NCI-H226 (cell line): ENCODE measurements around the gene CDH2.
A peak's percentile ranks its signal among the peaks of the same experiment; 100 is the strongest.

ENCODE experiments used
- DNase-seq: peaks from one replicate; pipeline ENCODE4 v3.0.0-alpha.2; 2015

The CDH2 gene

DNA sequence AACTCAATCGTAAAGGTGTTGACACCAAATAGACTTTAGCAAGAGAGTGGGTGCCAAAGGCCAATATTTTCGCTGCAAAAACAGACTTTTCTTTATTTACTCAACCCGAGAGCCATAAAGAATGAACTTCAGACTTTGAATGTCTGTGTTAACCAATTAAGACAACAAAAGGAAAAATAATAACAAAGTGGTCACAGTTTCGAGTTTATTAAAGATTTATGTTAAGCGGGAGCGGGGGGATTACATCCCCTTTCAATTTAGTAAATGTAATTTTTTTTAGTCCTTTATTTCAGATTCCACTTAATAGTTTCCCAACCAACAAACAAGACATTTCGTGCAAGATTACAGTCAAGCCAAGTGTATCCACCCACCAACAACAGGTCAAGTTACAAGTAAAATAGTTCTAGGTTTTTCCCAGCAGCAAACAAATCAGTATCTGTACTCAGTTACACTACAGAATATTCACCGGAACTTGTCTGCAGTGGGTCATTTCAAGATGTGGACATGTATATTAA lies 9.0 kb downstream of the CDH2 start:
- DNase-seq: no peak

DNA sequence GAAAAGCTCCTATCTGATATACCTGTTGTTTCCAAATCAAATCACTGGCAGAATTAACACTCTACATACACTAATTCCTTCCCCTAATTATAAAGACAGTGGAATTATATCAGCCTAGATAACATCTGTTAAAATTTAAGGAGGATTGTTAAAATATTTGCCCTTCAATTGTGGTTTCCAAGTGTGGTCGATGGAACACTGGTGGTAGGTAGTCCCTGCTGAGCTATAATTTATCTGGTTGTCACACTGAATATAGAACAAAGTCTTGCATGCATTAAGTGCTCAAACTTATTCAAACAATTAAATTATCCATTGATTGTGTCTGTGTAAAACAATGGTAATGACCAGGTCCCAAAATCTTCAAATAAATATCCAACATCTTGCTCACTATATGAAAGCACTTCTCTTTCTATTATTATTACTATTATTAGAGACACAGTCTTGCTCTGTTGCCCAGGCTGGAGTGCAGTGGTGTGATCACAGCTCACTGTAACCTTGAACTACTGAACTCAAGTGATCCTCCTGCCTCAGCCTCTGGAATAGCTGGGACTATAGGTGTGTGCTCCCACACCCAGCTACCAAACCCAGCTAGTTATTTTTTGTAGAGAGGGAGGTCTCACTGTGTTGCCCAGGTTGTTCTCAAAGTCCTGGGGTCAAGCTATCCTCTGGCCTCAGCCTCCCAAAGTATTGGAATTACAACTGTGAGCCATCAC lies 12.0 kb downstream of the CDH2 start:
- no peak for DNase-seq

DNA sequence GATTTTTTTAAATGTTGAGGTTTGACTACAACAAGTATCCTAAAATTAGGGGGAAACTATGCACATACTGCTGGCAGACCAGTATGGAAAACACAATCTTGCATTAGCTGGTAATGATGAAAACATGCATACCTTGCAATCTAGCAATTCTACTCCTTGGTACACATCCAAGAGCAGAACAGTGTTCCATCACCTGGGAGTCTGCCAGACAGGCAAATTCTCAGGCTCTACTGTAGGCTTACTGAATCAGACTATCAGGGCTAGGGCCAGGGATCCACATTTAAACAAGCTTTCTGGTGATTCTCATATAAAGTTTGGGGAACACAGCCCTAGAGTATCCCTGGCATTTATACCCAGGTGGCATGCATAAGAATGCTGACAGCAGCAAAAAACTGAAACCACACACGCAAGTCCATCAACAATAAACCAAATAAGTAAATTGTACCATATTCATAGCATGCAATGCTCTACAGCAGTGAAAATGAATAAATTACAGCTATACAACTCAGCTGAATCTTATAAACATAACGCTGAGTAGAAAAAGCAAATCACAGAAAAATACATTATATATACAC lies 13.6 kb downstream of the CDH2 start:
- DNase-seq: peak; percentile 96

DNA sequence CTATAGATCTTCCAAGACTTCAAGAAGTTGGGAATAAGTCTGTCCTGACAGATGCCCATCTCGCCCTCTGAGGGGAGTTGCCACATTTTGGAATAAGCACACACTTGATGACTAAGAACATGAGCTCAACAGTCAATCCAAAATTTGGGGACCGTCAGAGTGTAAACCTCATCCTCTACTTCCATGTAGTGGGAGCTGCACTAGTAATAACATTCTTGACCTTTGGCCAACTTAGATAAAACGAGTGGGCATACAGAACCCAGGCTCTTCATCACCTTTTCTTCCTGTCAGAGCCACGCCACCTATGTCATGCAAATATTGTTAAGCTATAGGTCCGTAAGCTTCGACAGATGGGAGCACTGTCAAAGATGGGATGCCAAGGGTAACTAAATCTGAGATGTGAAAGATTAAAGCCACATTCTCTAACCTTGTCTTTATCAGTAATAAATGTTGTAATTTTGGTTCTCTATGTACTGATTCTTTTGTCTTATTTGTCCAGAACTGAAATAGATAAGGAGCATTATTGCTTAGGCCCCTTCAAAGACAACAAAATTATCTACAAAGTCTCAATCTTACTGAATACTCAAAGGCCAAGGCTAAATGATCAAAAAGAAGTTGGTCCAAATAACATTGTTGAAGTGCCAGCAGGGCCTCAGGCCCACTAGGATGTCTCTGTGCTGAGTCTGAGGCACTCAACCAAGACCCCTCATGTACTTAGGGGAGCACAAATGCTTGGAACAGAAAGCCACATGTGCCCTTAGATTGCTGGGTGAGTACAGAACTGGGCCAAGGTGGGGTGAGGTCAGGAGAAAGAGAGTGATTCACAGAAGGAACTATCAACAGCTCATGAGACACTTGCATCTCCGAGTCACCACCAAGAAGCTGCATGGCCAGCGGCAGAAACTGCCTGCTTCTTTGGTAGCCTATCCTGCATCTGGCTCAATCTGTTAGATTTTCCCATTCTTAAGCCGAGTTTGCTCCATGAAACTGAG lies 15.0 kb downstream of the CDH2 start:
- peak; percentile 96 for DNase-seq

DNA sequence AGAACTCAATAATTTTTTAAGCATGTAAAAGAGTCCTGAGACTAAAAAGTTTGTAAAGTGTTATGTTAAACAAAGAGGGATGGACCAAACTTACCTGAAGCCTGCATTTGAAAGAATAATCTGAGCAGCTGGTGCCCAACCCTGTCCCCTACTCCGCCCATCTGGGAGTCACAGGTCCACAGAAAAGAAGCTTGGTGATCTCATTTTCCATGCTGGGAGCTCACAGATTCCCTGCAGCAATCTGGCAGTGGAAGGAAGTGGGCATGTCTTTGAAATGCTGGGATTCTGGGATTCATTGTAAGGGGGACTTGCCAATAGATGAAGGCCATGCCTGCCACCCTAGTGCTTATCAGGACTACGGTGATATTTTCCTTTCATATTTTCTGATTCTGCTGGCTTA lies 17.9 kb downstream of the CDH2 start:
- DNase-seq: peak; percentile 75

DNA sequence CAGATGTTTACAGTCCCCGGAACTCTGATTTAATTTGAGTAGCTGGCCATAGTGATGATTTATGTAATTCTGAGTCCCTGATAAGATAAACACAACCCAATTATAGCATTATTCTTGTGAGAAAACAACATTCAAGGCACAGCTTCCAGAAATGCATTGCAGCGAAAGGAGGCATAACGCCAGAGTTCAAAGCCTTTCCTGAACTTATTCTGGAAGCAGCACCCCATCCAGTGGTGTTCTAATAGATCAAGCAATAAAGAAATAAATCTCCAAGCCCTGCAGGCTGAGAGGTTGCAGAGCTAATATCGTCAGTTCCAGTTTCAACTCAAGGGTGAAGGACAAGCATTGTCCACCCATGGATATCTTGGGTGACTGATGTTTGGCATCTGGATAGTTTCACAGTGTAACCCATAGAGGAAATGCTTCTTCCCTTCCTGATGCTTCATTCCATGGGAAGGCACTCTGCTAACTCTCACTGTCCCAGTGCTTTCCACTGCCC lies 18.8 kb downstream of the CDH2 start:
- DNase-seq: no peak

DNA sequence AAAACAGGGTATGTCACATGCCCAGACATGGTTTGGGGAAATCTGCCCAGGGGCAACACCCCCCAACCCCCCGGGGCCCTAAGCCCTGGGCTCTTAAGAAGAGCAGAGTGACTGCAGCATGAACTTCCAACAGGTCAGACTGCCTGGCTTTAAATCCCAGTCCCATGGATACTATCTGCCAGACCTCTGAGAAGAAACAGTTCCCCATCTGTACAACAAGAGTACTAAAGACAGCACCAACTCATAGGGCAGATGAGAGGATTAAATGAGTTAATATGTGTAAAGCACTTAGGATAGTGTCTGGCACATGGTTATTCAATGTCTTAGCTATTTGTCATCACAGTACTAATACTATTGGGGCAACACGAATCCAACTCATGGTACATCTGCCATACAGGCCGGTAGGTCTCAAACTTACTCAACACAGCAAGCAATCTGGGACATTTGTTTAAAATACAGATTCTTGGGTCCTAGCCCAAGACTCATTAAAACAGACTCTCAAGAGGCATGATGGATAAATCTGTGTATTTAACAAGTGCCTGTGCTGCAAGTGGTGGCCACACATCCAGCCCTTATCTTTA lies 23.4 kb downstream of the CDH2 start:
- DNase-seq: no peak

GRCh38 chr18:28152754-28153153 lies 24.2 kb downstream of the CDH2 start:
- no peak for DNase-seq

- DNase-seq: no peak
Observed at GRCh38 chr18:28152354-28152753, 24.6 kb downstream of the CDH2 start.

DNA sequence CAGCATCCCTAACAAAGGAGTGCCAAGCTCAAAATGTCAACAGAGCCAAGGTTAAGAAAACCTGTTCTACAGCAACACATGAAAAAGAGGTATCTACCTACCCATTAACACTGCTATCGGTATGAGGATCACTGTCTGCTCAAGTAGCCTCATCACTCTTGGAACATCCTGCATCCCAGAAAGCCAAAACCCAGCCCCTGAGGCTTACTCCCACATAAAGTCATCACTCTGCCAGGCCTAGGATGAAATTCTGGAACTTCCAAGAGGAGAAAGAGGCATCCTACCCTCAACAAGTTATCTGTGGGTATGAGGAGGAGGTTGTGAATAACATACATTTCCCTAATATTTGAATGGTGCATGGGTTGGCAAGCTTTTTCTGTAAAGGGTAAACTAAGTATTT lies 25.5 kb downstream of the CDH2 start:
- DNase-seq: peak; percentile 62

GRCh38 chr18:28150925-28151324 lies 26.0 kb downstream of the CDH2 start:
- DNase-seq: no peak

GRCh38 chr18:28149810-28150420 lies 27.0 kb downstream of the CDH2 start:
- DNase-seq: no peak

GRCh38 chr18:28147674-28148171 lies 29.2 kb downstream of the CDH2 start:
- peak; percentile 93 for DNase-seq

DNA sequence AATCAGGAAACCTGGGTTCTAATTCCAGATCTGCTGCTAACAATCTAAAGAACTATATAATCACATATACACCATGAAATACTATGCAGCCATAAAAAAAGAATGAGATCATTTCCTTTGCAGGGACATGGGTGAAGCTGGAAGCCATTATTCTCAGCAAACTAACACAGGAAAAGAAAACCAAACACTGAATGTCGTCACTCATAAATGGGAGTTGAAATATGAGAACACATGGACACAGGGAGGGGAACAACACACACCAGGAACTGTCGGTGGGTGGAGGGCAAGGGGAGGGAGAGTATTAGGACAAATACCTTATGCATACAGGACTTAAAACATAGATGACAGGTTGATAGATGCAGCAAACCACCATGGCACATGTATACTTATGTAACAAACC lies 33.2 kb downstream of the CDH2 start:
- DNase-seq: no peak

- no peak for DNase-seq
Observed at GRCh38 chr18:28138816-28139215, 38.1 kb downstream of the CDH2 start.

GRCh38 chr18:28136071-28136470 lies 40.9 kb downstream of the CDH2 start:
- DNase-seq: peak; percentile 83

GRCh38 chr18:28134774-28135173 lies 42.2 kb downstream of the CDH2 start:
- no peak for DNase-seq

- DNase-seq: peak; percentile 91
Observed at GRCh38 chr18:28132084-28132483, 44.8 kb downstream of the CDH2 start.

GRCh38 chr18:28128659-28128980 lies 48.3 kb downstream of the CDH2 start:
- no peak for DNase-seq

DNA sequence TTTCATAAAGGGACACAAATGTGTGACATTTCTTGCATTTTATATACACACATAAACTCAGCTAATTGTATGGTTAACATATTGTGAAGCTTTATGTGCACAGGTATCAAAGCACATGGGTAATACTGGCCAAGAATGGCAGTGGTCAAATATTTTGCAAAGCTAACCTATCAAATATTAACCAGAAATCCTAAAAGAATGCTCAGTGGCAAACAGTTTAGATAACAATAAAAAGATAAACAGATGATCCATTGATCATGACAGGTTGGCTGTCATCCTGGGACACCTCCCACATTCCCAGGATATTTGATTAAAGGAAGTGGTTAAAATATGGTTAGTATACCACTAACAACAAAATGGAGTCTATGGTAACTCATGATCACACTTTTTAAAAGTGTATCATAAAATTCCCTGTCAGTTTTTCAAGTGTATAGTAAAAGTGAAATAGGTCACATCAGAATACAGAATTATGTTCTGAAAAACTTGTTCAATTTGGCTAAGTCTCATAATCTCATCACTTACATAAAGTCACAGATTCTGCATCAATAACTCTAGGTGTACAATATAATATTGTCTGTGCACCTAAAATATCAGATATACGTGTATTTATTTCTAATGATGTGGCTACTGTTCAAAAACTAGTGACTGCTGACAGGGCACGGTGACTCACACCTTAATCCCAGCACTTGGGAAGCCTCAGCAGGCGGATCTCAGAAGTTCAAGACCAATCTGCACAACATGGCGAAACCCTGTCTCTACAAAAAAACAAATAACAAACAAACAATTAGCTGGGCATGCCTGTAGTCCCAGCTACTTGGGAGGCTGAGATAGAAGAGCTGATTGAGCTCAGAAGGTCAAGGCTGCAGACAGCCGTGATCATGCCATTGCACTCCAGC lies 48.9 kb downstream of the CDH2 start:
- peak; percentile 94 for DNase-seq

DNA sequence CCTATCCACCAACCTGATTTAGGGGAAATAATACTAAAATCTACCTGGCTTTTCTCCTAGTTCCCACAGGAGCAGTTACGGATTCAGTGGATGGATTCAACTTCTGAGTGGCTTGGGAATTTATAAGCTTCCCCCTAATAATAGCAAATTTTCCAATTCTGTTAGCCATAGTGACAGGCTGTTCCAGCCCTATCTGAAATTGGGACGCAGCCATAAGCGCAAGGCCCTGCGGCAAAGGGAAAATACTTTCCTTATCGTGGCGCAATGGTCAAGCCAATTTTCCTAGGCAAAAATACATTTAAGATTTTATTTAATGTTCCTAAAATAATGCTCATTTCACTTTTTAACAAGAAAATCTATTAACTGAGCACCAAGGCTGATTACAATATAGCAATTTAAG lies 49.7 kb downstream of the CDH2 start:
- DNase-seq: peak; percentile 65
